CD4-positive, alpha-beta T cell (primary cell): ENCODE data around the gene DTX1. TPM values are rescaled to one million over a fixed set of nuclear protein-coding genes. Genes with fewer than 3 reads are reported as not detected.
A peak's percentile ranks its signal among the peaks of the same experiment; 100 is the strongest.

Source experiments
- ATAC-seq: fragments of 200-7000 bp; cut with Tn5 transposase; one replicate; pipeline ENCODE4 v1.10.0; 2022; ENCODE audit warnings: mild to moderate bottlenecking; ENCODE audit not compliant: poor library complexity
- CTCF ChIA-PET: fragments of 350-600 bp; sonication (Branson Sonifier 250); formaldehyde crosslinking; loops from one replicate; lab custom pipeline; 2021; ENCODE audit warnings: antibody characterized with exemption, inconsistent platforms; lab: Charles Lee
- POLR2A ChIA-PET: fragments of 350-600 bp; sonication (Branson Sonifier 250); formaldehyde crosslinking; loops from one replicate; lab custom pipeline; 2021; ENCODE audit warnings: antibody characterized with exemption, inconsistent platforms; lab: Charles Lee
- DNase-seq, 14 experiments: peaks; one replicate each; pipeline ENCODE4 v3.0.0-alpha.2; 2013 to 2020; ENCODE audit warnings: mixed read lengths in 2 of 14
- H3K27ac ChIP-seq, 2 donors: one replicate each; pipeline versions ENCODE4 v1.5.1 to v1.7.0; 2013; ENCODE audit warnings: low read length in 2 of 2, low read depth in 1 of 2, mild to moderate bottlenecking in 1 of 2
- H3K27me3 ChIP-seq, 2 experiments: 1 replicate in 1 of 2; 2 replicates in 1 of 2; pipeline versions ENCODE4 v1.6.1 to v1.7.0; 2013; ENCODE audit warnings: low read length in 2 of 2, control low read depth in 1 of 2, mild to moderate bottlenecking in 1 of 2, moderate library complexity in 1 of 2; ENCODE audit not compliant: insufficient read depth in 2 of 2, control insufficient read depth in 1 of 2
- H3K36me3 ChIP-seq: one replicate; pipeline ENCODE4 v1.6.1; 2013; ENCODE audit warnings: low read length, control low read depth; ENCODE audit not compliant: insufficient read depth
- H3K4me1 ChIP-seq: one replicate; pipeline ENCODE4 v1.6.1; 2013; ENCODE audit warnings: low read length, control low read depth; ENCODE audit not compliant: insufficient read depth
- H3K4me3 ChIP-seq: one replicate; pipeline ENCODE4 v1.5.1; 2013; ENCODE audit warnings: mild to moderate bottlenecking, low read length, moderate library complexity
- H3K9me3 ChIP-seq, 2 experiments: 1 replicate in 1 of 2; 2 replicates in 1 of 2; pipeline versions ENCODE4 v1.6.1 to v1.7.0; 2013; ENCODE audit warnings: low read length in 2 of 2, mild to moderate bottlenecking in 2 of 2, control low read depth in 1 of 2, moderate library complexity in 1 of 2; ENCODE audit not compliant: control insufficient read depth in 1 of 2, insufficient read depth in 1 of 2
- H3K27ac Mint-ChIP-seq: one replicate; pipeline ENCODE4 v1.8.0; 2020; ENCODE audit warnings: mixed read lengths
- H3K27me3 Mint-ChIP-seq: one replicate; pipeline ENCODE4 v1.8.0; 2021; ENCODE audit warnings: mixed read lengths
- H3K36me3 Mint-ChIP-seq: one replicate; pipeline ENCODE4 v1.8.0; 2021; ENCODE audit warnings: low read depth, mixed read lengths
- H3K4me1 Mint-ChIP-seq: one replicate; pipeline ENCODE4 v1.8.0; 2021; ENCODE audit warnings: low read depth, mixed read lengths
- H3K4me3 Mint-ChIP-seq: one replicate; pipeline ENCODE4 v1.8.0; 2020; ENCODE audit warnings: mild to moderate bottlenecking, mixed read lengths
- H3K9me3 Mint-ChIP-seq: one replicate; pipeline ENCODE4 v1.8.0; 2020; ENCODE audit warnings: mixed read lengths
- intact Hi-C, 2 experiments: fragments of 100-400 bp; cut with DNase I in 1 of 2; cut with micrococcal nuclease in 1 of 2; formaldehyde crosslinking; loops; one replicate each; pipeline versions ENCODE4 v1.15.1 to v1.9.0; 2023 to 2025; cut with DNase I, micrococcal nuclease
- total RNA-seq, 174 experiments: library from RNA in 2 of 174; stranded (reverse) in 2 of 174; gene quantifications; one replicate each; pipeline ENCODE4 v1.2.3 and lab custom pipeline; 2021 to 2026
- TF ChIP-seq, protein P1 (sequence below): fragments of 200-600 bp; IDR thresholded peaks from one replicate; pipeline ENCODE4 v1.8.0; 2022; ENCODE audit warnings: antibody characterized with exemption, mild to moderate bottlenecking

Gene DTX1
- total RNA-seq, 2 experiments from 2014 or later: 14.0 to 14.2 TPM

DNA sequence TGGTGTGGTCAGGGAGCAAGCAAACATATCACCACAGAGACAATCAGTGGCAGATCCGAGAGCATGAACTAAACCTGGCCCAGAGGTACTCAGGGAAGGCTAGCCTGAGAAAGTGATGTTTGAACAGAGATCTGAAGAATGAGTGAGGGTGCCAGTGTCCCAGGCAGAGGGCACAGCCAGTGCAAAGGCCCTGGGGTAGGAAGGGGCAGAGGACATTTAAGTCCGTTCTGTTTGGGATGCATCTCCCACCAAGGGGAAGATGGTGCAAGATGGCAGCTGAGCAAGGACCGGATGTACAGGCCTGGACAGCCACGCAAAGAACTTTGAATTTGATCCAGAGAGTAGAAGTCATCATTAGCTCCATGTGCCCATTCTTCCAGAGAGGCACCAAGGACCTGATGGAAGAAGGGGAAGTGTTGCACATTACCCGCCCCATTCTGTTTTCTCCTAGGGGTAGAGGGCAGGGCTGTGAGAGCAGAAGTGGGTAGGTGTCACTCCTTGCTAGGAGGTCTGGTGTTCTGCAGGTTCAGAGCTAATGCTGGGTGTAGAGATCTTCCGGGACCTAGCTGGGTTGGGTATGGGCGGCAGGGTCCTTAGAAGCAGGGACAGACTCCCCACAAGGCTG is 3.9 kb downstream of the DTX1 start:
- no peaks in the 10 kb centered on the region for H3K27me3 ChIP-seq
- H3K4me3 ChIP-seq: no peak overlapping the region
- ATAC-seq (no peak), DNase-seq (no peak)
- ChIA-PET CTCF (no interaction called here), POLR2A (interaction anchor here (1.1 to 1.8 kb wide), 2 partner anchors 9 to 25 kb away, joined by 3 to 5 read pairs; no protein-coding TSS in a partner anchor)
- no peaks in the 10 kb centered on the region for H3K9me3 Mint-ChIP-seq
- peaks cover 85% of the 10 kb centered on the region for H3K4me1 ChIP-seq
- H3K27ac ChIP-seq: no peak overlapping the region
- H3K4me1 Mint-ChIP-seq: peaks cover 27% of the 10 kb centered on the region
- peaks cover 12% of the 10 kb centered on the region for H3K36me3 Mint-ChIP-seq
- H3K36me3 ChIP-seq: peaks cover under 1% of the 10 kb centered on the region
- TF ChIP-seq, protein P1, sequence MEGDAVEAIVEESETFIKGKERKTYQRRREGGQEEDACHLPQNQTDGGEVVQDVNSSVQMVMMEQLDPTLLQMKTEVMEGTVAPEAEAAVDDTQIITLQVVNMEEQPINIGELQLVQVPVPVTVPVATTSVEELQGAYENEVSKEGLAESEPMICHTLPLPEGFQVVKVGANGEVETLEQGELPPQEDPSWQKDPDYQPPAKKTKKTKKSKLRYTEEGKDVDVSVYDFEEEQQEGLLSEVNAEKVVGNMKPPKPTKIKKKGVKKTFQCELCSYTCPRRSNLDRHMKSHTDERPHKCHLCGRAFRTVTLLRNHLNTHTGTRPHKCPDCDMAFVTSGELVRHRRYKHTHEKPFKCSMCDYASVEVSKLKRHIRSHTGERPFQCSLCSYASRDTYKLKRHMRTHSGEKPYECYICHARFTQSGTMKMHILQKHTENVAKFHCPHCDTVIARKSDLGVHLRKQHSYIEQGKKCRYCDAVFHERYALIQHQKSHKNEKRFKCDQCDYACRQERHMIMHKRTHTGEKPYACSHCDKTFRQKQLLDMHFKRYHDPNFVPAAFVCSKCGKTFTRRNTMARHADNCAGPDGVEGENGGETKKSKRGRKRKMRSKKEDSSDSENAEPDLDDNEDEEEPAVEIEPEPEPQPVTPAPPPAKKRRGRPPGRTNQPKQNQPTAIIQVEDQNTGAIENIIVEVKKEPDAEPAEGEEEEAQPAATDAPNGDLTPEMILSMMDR: no peak
- intact Hi-C loops: no loop called here
- H3K27me3 Mint-ChIP-seq: no peaks in the 10 kb centered on the region
- H3K27ac Mint-ChIP-seq: no peak overlapping the region
- no peak overlapping the region for H3K4me3 Mint-ChIP-seq
- H3K9me3 ChIP-seq: no peaks in the 10 kb centered on the region

DNA sequence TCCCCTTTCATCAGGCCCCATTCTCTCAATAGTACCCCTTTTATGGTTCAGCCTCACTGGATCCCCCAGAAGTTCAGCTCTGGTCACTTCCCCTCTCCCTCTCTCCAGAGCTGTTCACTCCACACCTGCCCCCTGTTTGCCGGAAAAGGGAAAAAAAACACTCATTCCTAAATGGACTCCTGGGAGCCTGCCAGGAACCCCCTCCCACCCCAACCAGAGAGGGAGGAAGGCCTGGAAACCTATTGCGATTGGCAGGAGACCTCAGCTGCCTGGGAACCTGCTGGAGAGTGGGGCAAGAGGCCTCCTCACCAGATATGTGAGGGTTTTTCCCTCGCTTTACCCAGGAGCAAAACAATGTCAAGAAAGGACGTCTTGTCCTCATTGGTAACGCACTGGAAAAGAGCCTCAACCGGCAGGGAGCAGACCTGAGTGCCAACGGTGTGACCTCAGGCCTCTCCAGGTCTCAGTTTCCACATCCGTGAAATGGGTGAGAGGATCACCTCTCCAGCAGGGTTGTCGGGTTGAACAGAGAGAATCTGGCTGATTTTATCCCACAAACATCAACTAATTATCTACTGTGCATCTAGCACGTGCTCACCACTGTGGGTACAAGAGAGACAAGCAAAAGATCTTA is 4.6 kb downstream of the DTX1 start:
- TF ChIP-seq, protein P1: no peak
- Histone ChIP-seq H3K27ac (no peak overlapping the region), H3K27me3 (no peaks in the 10 kb centered on the region), H3K9me3 (no peaks in the 10 kb centered on the region), H3K4me1 (peaks cover 85% of the 10 kb centered on the region), H3K36me3 (peaks cover 2% of the 10 kb centered on the region), H3K4me3 (no peak overlapping the region)
- ChIA-PET POLR2A (interaction anchor here (1.1 to 1.8 kb wide), 2 partner anchors 9 to 24 kb away, joined by 3 to 5 read pairs; no protein-coding TSS in a partner anchor), CTCF (no interaction called here)
- DNase-seq (no peak), ATAC-seq (no peak)
- no peak overlapping the region for H3K4me3 Mint-ChIP-seq
- H3K27ac Mint-ChIP-seq: no peak overlapping the region
- H3K36me3 Mint-ChIP-seq: peaks cover 12% of the 10 kb centered on the region
- H3K4me1 Mint-ChIP-seq: peaks cover 24% of the 10 kb centered on the region
- H3K9me3 Mint-ChIP-seq: no peaks in the 10 kb centered on the region
- intact Hi-C loops: no loop called here
- H3K27me3 Mint-ChIP-seq: no peaks in the 10 kb centered on the region

DNA sequence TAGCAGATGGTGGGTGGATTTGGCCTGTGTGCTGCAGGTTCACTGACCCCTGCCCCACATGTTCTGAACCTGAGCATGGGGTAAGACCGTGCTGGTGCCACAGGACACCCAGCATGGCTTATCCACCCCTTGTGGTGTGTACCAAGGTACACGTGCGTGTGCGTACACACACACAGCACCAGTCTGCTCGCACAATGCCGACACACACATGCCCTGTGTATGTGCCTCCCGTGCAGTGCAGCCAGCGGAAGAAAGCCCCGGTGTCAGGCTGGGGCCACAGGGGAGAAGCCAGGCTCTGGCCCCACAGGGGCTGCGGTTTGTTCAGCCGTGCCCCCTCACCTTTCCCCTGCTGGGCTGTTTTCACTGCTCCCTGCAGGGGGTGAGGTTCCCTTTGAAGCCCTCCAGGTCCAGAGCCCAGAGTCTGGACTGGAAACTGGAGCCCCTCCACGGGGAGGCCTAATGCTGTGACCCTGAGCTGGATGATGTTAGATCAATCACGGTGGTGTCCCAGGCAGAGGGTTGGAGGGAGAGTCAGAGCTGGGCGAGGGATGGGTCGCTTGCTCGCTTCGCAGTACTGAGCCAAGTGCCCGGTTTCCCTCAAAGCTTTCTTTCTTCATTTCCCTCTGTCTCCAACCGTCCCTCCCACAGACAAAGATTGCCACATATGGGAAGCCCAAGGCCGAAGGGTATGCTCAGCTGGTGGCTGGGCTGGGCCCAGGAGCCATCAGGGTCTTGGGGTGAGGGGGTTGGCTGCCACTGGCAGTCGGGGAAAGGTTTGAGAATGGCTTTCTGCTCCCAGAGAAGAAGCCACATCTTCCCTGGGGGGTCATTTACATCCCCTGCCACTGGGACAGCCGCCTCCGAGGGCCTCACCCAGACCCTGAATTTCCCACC is 6.2 kb downstream of the DTX1 start:
- no peak for ATAC-seq
- Mint-ChIP-seq H3K4me1 (peaks cover 30% of the 10 kb centered on the region), H3K36me3 (peaks cover 10% of the 10 kb centered on the region), H3K4me3 (peak overlapping the region; percentile 8), H3K27ac (peak overlapping the region; percentile 58), H3K9me3 (no peaks in the 10 kb centered on the region), H3K27me3 (no peaks in the 10 kb centered on the region)
- Histone ChIP-seq H3K27me3 (no peaks in the 10 kb centered on the region), H3K36me3 (peaks cover 2% of the 10 kb centered on the region), H3K9me3 (no peaks in the 10 kb centered on the region), H3K27ac (no peak overlapping the region), H3K4me3 (no peak overlapping the region), H3K4me1 (peaks cover 84% of the 10 kb centered on the region)
- ChIA-PET POLR2A (interaction anchor here (1.8 kb wide), 1 partner anchor 7 kb away, joined by 5 read pairs; no protein-coding TSS in a partner anchor), CTCF (interaction anchor here (1.4 to 1.6 kb wide), 2 partner anchors 36 to 112 kb away, joined by 3 to 4 read pairs; no protein-coding TSS in a partner anchor)
- TF ChIP-seq, protein P1: no peak
- intact Hi-C loops: no loop called here
- no peak for DNase-seq
